BJ (cell line): Measurements from ENCODE around the gene METTL21C. TPM values are rescaled to one million over a fixed set of nuclear protein-coding genes. Genes with fewer than 3 reads are reported as not detected.

Experiments
- CTCF ChIA-PET: fragments of 350-600 bp; formaldehyde crosslinking; extraction: SDS; loops from one replicate; lab custom pipeline; 2021; ENCODE audit warnings: antibody characterized with exemption, inconsistent platforms; lab: Yijun Ruan, JAX
- POLR2A ChIA-PET: fragments of 300-600 bp; sonication (Branson Sonifier 250); formaldehyde crosslinking; extraction: SDS; loops from one replicate; lab custom pipeline; 2021; ENCODE audit warnings: antibody characterized with exemption; lab: Charles Lee
- DNase-seq: peaks from one replicate; pipeline ENCODE4 v3.0.0-alpha.2; 2011; ENCODE audit warnings: low read depth
- H3K27me3 ChIP-seq: 2 replicates; pipeline ENCODE4 v1.6.0; 2011; ENCODE audit warnings: low read length; ENCODE audit not compliant: control insufficient read depth, insufficient read depth
- H3K36me3 ChIP-seq: 2 replicates; pipeline ENCODE4 v1.5.1; 2011; ENCODE audit warnings: low read length; ENCODE audit not compliant: control insufficient read depth, insufficient read depth
- H3K4me3 ChIP-seq: 2 replicates; pipeline ENCODE4 v1.5.1; 2011; ENCODE audit warnings: low read depth, mild to moderate bottlenecking, control low read depth, low read length
- polyA plus RNA-seq: library from polyadenylated mRNA; depleted of rRNA; stranded (reverse); fragments of >200 nt; gene quantifications from 2 replicates; pipeline ENCODE4 v1.2.3, GENCODE V29; 2011
- TF ChIP-seq, protein P1 (sequence below): IDR thresholded peaks from 2 replicates; pipeline ENCODE4 v1.5.1; 2011; ENCODE audit warnings: low read depth, mild to moderate bottlenecking, control low read depth, inconsistent platforms, low read length, moderate library complexity; ENCODE audit not compliant: insufficient read depth

METTL21C gene
- polyA plus RNA-seq, 1 experiment = not detected

- TF ChIP-seq, protein P1, sequence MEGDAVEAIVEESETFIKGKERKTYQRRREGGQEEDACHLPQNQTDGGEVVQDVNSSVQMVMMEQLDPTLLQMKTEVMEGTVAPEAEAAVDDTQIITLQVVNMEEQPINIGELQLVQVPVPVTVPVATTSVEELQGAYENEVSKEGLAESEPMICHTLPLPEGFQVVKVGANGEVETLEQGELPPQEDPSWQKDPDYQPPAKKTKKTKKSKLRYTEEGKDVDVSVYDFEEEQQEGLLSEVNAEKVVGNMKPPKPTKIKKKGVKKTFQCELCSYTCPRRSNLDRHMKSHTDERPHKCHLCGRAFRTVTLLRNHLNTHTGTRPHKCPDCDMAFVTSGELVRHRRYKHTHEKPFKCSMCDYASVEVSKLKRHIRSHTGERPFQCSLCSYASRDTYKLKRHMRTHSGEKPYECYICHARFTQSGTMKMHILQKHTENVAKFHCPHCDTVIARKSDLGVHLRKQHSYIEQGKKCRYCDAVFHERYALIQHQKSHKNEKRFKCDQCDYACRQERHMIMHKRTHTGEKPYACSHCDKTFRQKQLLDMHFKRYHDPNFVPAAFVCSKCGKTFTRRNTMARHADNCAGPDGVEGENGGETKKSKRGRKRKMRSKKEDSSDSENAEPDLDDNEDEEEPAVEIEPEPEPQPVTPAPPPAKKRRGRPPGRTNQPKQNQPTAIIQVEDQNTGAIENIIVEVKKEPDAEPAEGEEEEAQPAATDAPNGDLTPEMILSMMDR = no peak
- no peaks in the 10 kb centered on the region for H3K27me3 ChIP-seq
- ChIA-PET POLR2A (no interaction called here), CTCF (interaction anchor here (0.8 to 0.9 kb wide), 2 partner anchors 11 to 13 kb away, joined by 3 read pairs; no protein-coding TSS in a partner anchor)
- peaks cover 1% of the 10 kb centered on the region; the same call in 1 of the 2 replicates for H3K36me3 ChIP-seq
- H3K4me3 ChIP-seq = no peak overlapping the region
- no peak for DNase-seq
Observed at GRCh38 chr13:102682211-102682610, 12.6 kb downstream of the METTL21C start.

GRCh38 chr13:102680842-102681740, 13.8 kb downstream of the METTL21C start:
- TF ChIP-seq, protein P1 = no peak
- Histone ChIP-seq H3K36me3 (peaks cover 1% of the 10 kb centered on the region; the same call in 1 of the 2 replicates), H3K27me3 (no peaks in the 10 kb centered on the region), H3K4me3 (no peak overlapping the region)
- ChIA-PET CTCF (interaction anchor here (0.8 kb wide), 1 partner anchor 15 kb away, joined by 3 read pairs; no protein-coding TSS in a partner anchor), POLR2A (no interaction called here)
- DNase-seq = peak; percentile 42

- POLR2A ChIA-PET = no interaction called here
- Histone ChIP-seq H3K4me3 (no peak overlapping the region), H3K36me3 (peaks cover 1% of the 10 kb centered on the region; the same call in 1 of the 2 replicates), H3K27me3 (no peaks in the 10 kb centered on the region)
- DNase-seq = no peak
- CTCF ChIA-PET = interaction anchor here (1.1 kb wide), 1 partner anchor 120 kb away, joined by 3 read pairs; no protein-coding TSS in a partner anchor
- TF ChIP-seq, protein P1 = no peak
Observed at GRCh38 chr13:102680133-102680717, 14.6 kb downstream of the METTL21C start.

GRCh38 chr13:102679449-102680132, 15.3 kb downstream of the METTL21C start:
- DNase-seq = no peak
- Histone ChIP-seq H3K4me3 (no peak overlapping the region), H3K27me3 (no peaks in the 10 kb centered on the region), H3K36me3 (peaks cover 1% of the 10 kb centered on the region; the same call in 1 of the 2 replicates)
- ChIA-PET POLR2A (no interaction called here), CTCF (interaction anchor here (1.1 kb wide), 1 partner anchor 121 kb away, joined by 3 read pairs; no protein-coding TSS in a partner anchor)
- TF ChIP-seq, protein P1 = no peak
